Neural crest cell (in vitro differentiated cells): ENCODE data around the gene PSME4. TPM values are rescaled to one million over a fixed set of nuclear protein-coding genes. Genes with fewer than 3 reads are reported as not detected.

ENCODE experiments used
- DNase-seq: peaks from one replicate; pipeline ENCODE4 v3.0.0; 2021; ENCODE audit warnings: low read depth, mixed read lengths, low spot score
- H3K27ac Mint-ChIP-seq: one replicate; pipeline ENCODE4 v1.8.0; 2021; ENCODE audit warnings: mild to moderate bottlenecking, mixed read lengths; ENCODE audit not compliant: unreplicated experiment
- H3K27me3 Mint-ChIP-seq: 2 replicates; pipeline ENCODE4 v1.8.0; 2021; ENCODE audit warnings: low read depth, mild to moderate bottlenecking, mixed read lengths
- H3K36me3 Mint-ChIP-seq: 2 replicates; pipeline ENCODE4 v1.8.0; 2021; ENCODE audit warnings: low read depth, mild to moderate bottlenecking, mixed read lengths
- H3K4me1 Mint-ChIP-seq: 2 replicates; pipeline ENCODE4 v1.8.0; 2021; ENCODE audit warnings: mixed read lengths
- H3K4me3 Mint-ChIP-seq: one replicate; pipeline ENCODE4 v1.8.0; 2021; ENCODE audit warnings: mild to moderate bottlenecking, mixed read lengths
- H3K9me3 Mint-ChIP-seq: 2 replicates; pipeline ENCODE4 v1.8.0; 2021; ENCODE audit warnings: mixed read lengths
- total RNA-seq: library from RNA; stranded (reverse); gene quantifications from 2 replicates; pipeline ENCODE4 v1.2.1, GENCODE V29; 2021
- TF ChIP-seq, protein P1 (sequence below): fragments of 200-600 bp; sonication (generic); conservative IDR thresholded peaks from 2 replicates; pipeline ENCODE4 v1.5.0; 2021; ENCODE audit warnings: antibody characterized with exemption, mild to moderate bottlenecking

PSME4 gene
- total RNA-seq, 1 donor from 2014 or later, result 65.9 TPM

- no peak overlapping the region for H3K27ac Mint-ChIP-seq
- no peaks in the 10 kb centered on the region for H3K9me3 Mint-ChIP-seq
- TF ChIP-seq, protein P1, sequence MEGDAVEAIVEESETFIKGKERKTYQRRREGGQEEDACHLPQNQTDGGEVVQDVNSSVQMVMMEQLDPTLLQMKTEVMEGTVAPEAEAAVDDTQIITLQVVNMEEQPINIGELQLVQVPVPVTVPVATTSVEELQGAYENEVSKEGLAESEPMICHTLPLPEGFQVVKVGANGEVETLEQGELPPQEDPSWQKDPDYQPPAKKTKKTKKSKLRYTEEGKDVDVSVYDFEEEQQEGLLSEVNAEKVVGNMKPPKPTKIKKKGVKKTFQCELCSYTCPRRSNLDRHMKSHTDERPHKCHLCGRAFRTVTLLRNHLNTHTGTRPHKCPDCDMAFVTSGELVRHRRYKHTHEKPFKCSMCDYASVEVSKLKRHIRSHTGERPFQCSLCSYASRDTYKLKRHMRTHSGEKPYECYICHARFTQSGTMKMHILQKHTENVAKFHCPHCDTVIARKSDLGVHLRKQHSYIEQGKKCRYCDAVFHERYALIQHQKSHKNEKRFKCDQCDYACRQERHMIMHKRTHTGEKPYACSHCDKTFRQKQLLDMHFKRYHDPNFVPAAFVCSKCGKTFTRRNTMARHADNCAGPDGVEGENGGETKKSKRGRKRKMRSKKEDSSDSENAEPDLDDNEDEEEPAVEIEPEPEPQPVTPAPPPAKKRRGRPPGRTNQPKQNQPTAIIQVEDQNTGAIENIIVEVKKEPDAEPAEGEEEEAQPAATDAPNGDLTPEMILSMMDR, result no peak
- no peaks in the 10 kb centered on the region for H3K27me3 Mint-ChIP-seq
- H3K36me3 Mint-ChIP-seq, result no peaks in the 10 kb centered on the region
- peaks cover 49% of the 10 kb centered on the region for H3K4me1 Mint-ChIP-seq
- no peak overlapping the region for H3K4me3 Mint-ChIP-seq
- DNase-seq, result no peak
Observed at GRCh38 chr2:53960476-53960875, 10.3 kb downstream of the PSME4 start.

DNA sequence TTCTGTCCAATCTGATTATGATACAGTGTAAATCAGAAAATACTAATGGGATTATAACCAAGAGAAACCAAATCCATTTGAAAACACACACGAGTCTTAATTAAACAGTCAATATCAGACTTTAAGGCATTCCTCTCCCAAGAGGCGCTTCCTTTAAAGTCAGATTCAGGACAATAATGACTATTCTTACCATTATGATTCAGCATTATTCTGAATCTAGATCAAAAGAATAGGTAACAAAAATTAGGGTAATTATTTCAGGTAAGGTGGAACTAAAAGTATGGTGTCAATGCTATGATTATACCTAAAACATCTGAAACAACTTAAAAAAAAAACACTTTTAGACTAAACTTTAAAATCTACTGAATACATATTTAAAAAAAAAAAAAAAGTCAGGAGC, 12.3 kb downstream of the PSME4 start:
- peaks cover 35% of the 10 kb centered on the region for H3K4me1 Mint-ChIP-seq
- H3K4me3 Mint-ChIP-seq, result no peak overlapping the region
- TF ChIP-seq, protein P1, result no peak
- H3K9me3 Mint-ChIP-seq, result no peaks in the 10 kb centered on the region
- no peak overlapping the region for H3K27ac Mint-ChIP-seq
- no peak for DNase-seq
- H3K36me3 Mint-ChIP-seq, result no peaks in the 10 kb centered on the region
- H3K27me3 Mint-ChIP-seq, result no peaks in the 10 kb centered on the region

DNA sequence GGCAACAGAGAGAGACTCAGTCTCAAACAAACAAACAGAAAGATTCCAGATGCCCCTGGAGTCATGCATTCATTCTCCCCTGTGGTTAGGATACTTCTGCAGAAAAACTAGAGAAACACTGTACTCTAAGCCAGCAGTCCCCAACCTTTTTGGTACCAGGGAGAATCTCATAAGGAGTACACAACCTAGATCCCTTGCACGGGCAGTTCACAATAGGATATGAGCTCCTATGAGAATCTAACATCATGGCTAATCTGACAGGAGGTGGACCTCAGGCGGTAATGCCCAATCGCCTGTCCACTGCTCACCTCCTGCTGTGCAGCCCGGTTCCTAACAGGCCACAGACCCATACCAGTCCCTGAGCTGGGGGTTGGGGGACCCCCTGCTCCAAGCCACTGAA, 18.3 kb downstream of the PSME4 start:
- Mint-ChIP-seq H3K4me1 (peaks cover 12% of the 10 kb centered on the region), H3K27me3 (no peaks in the 10 kb centered on the region), H3K36me3 (peaks cover 7% of the 10 kb centered on the region), H3K27ac (no peak overlapping the region), H3K4me3 (no peak overlapping the region), H3K9me3 (no peaks in the 10 kb centered on the region)
- TF ChIP-seq, protein P1, result no peak
- DNase-seq, result no peak

DNA sequence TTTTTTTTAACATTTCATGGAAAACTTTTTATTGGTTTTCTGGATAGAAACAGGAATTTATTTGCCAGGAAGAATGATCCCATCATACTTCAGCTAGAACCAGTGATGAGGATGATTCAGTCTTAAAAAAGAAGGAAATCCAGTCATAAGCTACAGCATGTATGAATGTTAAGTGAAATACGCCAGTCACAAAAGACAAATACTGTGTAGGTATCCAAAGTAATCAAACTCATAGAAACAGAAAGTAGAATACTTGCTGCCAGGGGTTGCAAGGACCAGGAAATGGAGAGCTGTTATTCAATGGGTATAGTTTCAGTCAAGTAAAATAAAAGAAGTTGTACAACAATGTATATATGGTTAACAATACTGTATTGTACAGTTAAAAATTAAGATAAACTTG, 21.3 kb downstream of the PSME4 start:
- Mint-ChIP-seq H3K4me1 (peaks cover 13% of the 10 kb centered on the region), H3K36me3 (peaks cover 12% of the 10 kb centered on the region), H3K9me3 (no peaks in the 10 kb centered on the region), H3K27ac (no peak overlapping the region), H3K4me3 (no peak overlapping the region), H3K27me3 (no peaks in the 10 kb centered on the region)
- TF ChIP-seq, protein P1, result no peak
- no peak for DNase-seq

- H3K9me3 Mint-ChIP-seq, result no peaks in the 10 kb centered on the region
Observed at GRCh38 chr2:53945538-53945937, 25.3 kb downstream of the PSME4 start.

More at GRCh38 chr2:53945538-53945937, 25.3 kb downstream of the PSME4 start:
- H3K36me3 Mint-ChIP-seq, result peaks cover 12% of the 10 kb centered on the region
- no peak overlapping the region for H3K4me3 Mint-ChIP-seq
- TF ChIP-seq, protein P1, result no peak
- peaks cover 9% of the 10 kb centered on the region for H3K4me1 Mint-ChIP-seq
- H3K27me3 Mint-ChIP-seq, result no peaks in the 10 kb centered on the region
- no peak overlapping the region for H3K27ac Mint-ChIP-seq
- DNase-seq, result no peak
